Peyer's patch (tissue), 4 donors: ENCODE measurements around the gene SLC1A2. TPM values are rescaled to one million over a fixed set of nuclear protein-coding genes. Genes with fewer than 3 reads are reported as not detected.
A peak's percentile ranks its signal among the peaks of the same experiment; 100 is the strongest.

Source experiments
- DNase-seq, 3 donors: peaks; one replicate each; pipeline ENCODE4 v3.0.0-alpha.2; 2017 to 2019
- H3K27ac ChIP-seq, 4 donors: fragments of 200-600 bp; sonication (generic); one replicate each; pipeline ENCODE4 v1.5.1; 2016 to 2019
- H3K27me3 ChIP-seq, 2 donors: fragments of 200-600 bp; sonication (generic); one replicate each; pipeline ENCODE4 v1.5.1; 2019
- H3K36me3 ChIP-seq, 3 donors: fragments of 200-600 bp; sonication (generic); one replicate each; pipeline ENCODE4 v1.5.1; 2016 to 2019
- H3K4me1 ChIP-seq, 4 donors: fragments of 200-600 bp; sonication (generic); one replicate each; pipeline ENCODE4 v1.5.1; 2016 to 2019
- H3K4me3 ChIP-seq, 4 donors: fragments of 200-600 bp; sonication (generic); 1 replicate in 3 of 4; 2 replicates in 1 of 4; pipeline ENCODE4 v1.5.1; 2016 to 2019; ENCODE audit warnings: mild to moderate bottlenecking in 1 of 4
- H3K9me3 ChIP-seq, 4 donors: fragments of 200-600 bp; sonication (generic); one replicate each; pipeline ENCODE4 v1.5.1; 2016 to 2019; ENCODE audit warnings: mild to moderate bottlenecking in 1 of 4
- POLR2A ChIP-seq, 2 donors: fragments of 450-650 bp; IDR thresholded peaks; one replicate each; pipeline ENCODE4 v1.5.1; 2017; ENCODE audit warnings: antibody characterized with exemption in 2 of 2, mild to moderate bottlenecking in 2 of 2, moderate library complexity in 2 of 2
- total RNA-seq, 4 donors: library from RNA; depleted of rRNA; stranded (reverse); fragments of >200 nt; gene quantifications; one replicate each; pipeline ENCODE4 v1.1.0, GENCODE V29; 2016
- TF ChIP-seq, protein P1 (sequence below), 6 experiments: fragments of 450-650 bp in 4 of 6; fragments of 200-600 bp in 2 of 6; sonication (generic) in 1 of 6; IDR thresholded peaks; one replicate each; pipeline ENCODE4 v1.5.1; 2017 to 2019; ENCODE audit warnings: antibody characterized with exemption in 6 of 6, mild to moderate bottlenecking in 3 of 6, moderate library complexity in 1 of 6

The SLC1A2 gene
- total RNA-seq, 4 donors from 2014 or later, result 0.38 to 1.1 TPM; not detected in 2

- Histone ChIP-seq H3K36me3 (no peaks in the 10 kb centered on the region), H3K9me3 (no peaks in the 10 kb centered on the region), H3K4me1 (peaks cover 0 to 6% (median 0%) of the 10 kb centered on the region in 4 donors), H3K27me3 (peaks cover 0 to 6% of the 10 kb centered on the region in 2 donors), H3K27ac (no peak overlapping the region), H3K4me3 (no peak overlapping the region)
- DNase-seq, result no peak
- TF ChIP-seq, protein P1, sequence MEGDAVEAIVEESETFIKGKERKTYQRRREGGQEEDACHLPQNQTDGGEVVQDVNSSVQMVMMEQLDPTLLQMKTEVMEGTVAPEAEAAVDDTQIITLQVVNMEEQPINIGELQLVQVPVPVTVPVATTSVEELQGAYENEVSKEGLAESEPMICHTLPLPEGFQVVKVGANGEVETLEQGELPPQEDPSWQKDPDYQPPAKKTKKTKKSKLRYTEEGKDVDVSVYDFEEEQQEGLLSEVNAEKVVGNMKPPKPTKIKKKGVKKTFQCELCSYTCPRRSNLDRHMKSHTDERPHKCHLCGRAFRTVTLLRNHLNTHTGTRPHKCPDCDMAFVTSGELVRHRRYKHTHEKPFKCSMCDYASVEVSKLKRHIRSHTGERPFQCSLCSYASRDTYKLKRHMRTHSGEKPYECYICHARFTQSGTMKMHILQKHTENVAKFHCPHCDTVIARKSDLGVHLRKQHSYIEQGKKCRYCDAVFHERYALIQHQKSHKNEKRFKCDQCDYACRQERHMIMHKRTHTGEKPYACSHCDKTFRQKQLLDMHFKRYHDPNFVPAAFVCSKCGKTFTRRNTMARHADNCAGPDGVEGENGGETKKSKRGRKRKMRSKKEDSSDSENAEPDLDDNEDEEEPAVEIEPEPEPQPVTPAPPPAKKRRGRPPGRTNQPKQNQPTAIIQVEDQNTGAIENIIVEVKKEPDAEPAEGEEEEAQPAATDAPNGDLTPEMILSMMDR (IDR thresholded peaks at IDR 0.05), result no peak
- TF ChIP-seq POLR2A (IDR thresholded peaks at IDR 0.05), result no peak
These were observed 5.8 kb downstream of the SLC1A2 start for GRCh38 chr11:35413598-35413997.

DNA sequence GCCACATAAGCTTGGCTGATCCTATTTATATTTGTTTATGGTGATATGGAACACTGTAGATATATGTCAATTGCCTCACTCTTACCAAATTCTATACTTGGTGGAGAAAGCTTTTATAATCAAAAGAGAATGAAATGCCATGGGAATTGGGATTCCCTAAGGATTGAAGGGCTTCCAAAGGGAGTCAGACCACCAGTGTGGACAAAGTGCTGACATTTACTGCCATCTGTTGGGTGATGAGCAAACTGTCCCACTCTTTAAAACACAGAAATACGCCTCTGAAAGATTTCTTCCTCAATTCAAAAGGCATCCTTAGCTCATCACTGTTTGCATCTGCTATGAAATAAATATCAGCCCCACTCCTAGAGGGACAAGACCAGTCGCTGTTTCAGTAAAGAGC is 7.1 kb downstream of the SLC1A2 start:
- no peak overlapping the region for H3K27ac ChIP-seq
- no peaks in the 10 kb centered on the region for H3K4me1 ChIP-seq
- H3K9me3 ChIP-seq, result no peaks in the 10 kb centered on the region
- no peak for TF ChIP-seq POLR2A (IDR thresholded peaks at IDR 0.05)
- TF ChIP-seq, protein P1 (IDR thresholded peaks at IDR 0.05), result peak in 1 of 6 experiments; percentile 21
- no peak for DNase-seq
- H3K27me3 ChIP-seq, result no peaks in the 10 kb centered on the region
- no peak overlapping the region for H3K4me3 ChIP-seq
- H3K36me3 ChIP-seq, result no peaks in the 10 kb centered on the region

GRCh38 chr11:35407041-35407440 is 12.3 kb downstream of the SLC1A2 start:
- no peak overlapping the region for H3K27ac ChIP-seq
- no peak for DNase-seq
- no peaks in the 10 kb centered on the region for H3K9me3 ChIP-seq
- no peak for TF ChIP-seq POLR2A (IDR thresholded peaks at IDR 0.05)
- TF ChIP-seq, protein P1 (IDR thresholded peaks at IDR 0.05), result no peak
- H3K36me3 ChIP-seq, result no peaks in the 10 kb centered on the region
- H3K27me3 ChIP-seq, result no peaks in the 10 kb centered on the region
- H3K4me1 ChIP-seq, result no peaks in the 10 kb centered on the region
- H3K4me3 ChIP-seq, result no peak overlapping the region

DNA sequence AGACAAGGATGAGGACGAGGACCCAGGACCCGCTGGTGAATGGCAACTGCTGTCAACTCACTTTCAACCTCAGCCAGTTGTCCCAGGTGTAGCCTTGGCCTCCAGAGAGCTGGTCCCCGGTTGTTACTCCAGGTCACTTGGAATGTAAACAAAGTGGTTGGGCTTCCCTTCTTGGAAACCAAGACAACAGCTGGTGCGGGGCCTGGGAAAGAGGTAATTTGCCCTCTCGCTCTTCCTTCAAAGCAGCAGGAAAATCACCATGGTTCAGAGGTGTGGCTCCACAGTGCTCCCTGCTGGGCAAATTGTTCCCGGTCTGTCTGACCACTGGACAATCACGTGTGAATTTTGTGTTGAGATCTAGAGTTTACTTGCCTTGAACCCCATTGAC is 15.0 kb downstream of the SLC1A2 start:
- Histone ChIP-seq H3K27me3 (no peaks in the 10 kb centered on the region), H3K4me1 (no peaks in the 10 kb centered on the region), H3K4me3 (no peak overlapping the region), H3K27ac (no peak overlapping the region), H3K36me3 (no peaks in the 10 kb centered on the region), H3K9me3 (no peaks in the 10 kb centered on the region)
- TF ChIP-seq POLR2A (IDR thresholded peaks at IDR 0.05), result no peak
- TF ChIP-seq, protein P1 (IDR thresholded peaks at IDR 0.05), result peak in 4 of 6 experiments; percentile 43 to 56 (median 48)
- DNase-seq, result peak in 2 of 3 donors; percentile 60 to 61

DNA sequence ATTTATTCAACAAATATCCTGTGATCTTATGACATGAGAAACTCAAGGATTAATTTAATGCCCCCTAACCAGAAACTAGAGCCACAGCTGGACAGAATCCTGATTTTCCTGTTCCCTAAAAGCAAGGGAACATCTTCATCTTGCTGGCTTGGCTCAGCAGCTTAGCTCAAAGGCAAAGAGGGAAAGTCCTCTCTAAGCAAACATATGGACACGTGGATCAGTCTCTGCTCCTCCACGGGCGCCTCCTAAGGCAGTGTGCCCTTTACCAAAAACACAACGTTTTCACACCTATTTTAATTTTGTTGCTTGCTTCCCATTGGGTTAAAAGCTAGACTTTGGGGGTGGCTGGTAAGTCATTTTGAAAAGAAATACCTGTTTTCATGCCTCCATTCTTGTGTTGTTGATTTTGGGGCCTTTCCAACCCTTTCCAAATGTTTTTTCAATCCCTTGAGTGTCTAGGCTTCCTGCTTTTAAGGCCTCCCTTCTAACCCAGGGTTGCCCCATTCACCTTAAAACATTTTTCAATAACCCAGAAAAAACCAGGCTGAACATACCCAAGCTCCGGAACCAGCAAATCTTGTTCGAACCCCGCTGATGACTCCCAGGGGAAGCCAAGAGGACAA is 15.5 kb downstream of the SLC1A2 start:
- Histone ChIP-seq H3K9me3 (no peaks in the 10 kb centered on the region), H3K27me3 (no peaks in the 10 kb centered on the region), H3K27ac (no peak overlapping the region), H3K4me3 (no peak overlapping the region), H3K4me1 (no peaks in the 10 kb centered on the region), H3K36me3 (no peaks in the 10 kb centered on the region)
- TF ChIP-seq, protein P1 (IDR thresholded peaks at IDR 0.05), result no peak
- no peak for TF ChIP-seq POLR2A (IDR thresholded peaks at IDR 0.05)
- DNase-seq, result no peak
